ENCODE data around the gene PHLDB1. TPM values are rescaled to one million over a fixed set of nuclear protein-coding genes. Genes with fewer than 3 reads are reported as not detected.
A peak's percentile ranks its signal among the peaks of the same experiment; 100 is the strongest.
"Not testable (repeated sequence)": the region's sequence is repeated elsewhere in the genome, so short reads cannot be mapped to it uniquely, and the experiment has no call there.

The PHLDB1 gene
- polyA plus RNA-seq, 1 of the 3 experiments (the other 2 are of a cell fraction), result 89.4 TPM

DNA sequence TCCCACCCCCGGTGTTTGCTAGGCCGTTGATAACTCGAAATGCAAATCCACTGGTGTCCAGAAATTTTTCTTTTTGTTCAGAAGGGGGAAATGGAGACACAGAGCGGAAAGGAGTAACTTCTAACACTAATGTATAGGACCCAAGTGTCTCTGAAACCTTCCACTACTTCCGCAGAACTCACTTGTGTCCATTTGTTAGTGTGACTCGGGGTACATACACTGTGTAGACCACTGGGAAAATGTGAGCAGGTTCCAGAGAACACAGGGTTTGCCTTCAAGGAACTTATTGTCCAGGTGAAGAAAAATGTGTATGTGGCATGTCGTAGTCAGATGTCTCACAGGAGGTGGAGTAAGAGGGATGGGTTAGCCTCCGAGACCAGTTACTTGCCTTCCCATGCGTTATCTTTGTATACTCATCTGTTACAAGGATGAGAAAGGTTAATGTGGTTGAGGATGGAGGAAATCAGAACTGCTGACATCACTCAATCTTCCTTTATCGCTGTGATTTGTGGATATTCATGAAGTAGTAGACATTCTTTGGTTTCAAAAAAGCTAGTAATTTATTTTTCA is 34.3 kb upstream of the PHLDB1 start:
- peak; percentile 22 for DNase-seq

DNA sequence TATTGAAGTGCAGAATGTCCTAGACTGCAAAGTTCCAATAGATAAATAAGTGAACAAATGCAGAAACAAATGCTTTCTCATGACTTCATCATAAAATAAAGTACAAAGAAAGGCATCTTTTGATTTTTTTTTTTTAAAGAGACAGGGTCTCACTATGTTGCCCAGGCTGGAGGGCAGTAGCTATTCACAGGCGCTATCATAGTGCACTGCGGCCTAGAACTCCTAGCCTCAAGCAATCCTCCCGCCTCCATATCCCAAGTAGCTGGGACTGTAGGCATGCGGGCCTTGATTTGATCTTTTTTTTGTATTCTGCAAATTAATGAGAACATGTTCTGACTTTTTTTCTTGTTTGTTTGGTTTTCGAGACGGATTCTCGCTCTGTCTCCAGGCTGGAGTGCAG is 32.8 kb upstream of the PHLDB1 start:
- no peaks in the 10 kb centered on the region for H3F3A ChIP-seq (replicated peaks; ENCODE audit: insufficient read depth)
- no peaks in the 10 kb centered on the region for H3K27me3 ChIP-seq (ENCODE audit: insufficient read depth)
- H3K4me2 ChIP-seq, result peak overlapping the region; percentile 77
- peaks cover 66% of the 10 kb centered on the region for H4K20me1 ChIP-seq (ENCODE audit: insufficient read depth)
- ChIA-PET POLR2A (no interaction called here), CTCF (interaction anchor here (1.0 kb wide), 1 partner anchor 21 kb away, joined by 3 read pairs; no protein-coding TSS in a partner anchor)
- H2AFZ ChIP-seq (ENCODE audit: low read depth), result no peak overlapping the region
- peaks cover 0 to 14% of the 10 kb centered on the region in 2 experiments for H3K36me3 ChIP-seq (replicated peaks in 1 of 2; ENCODE audit: control insufficient read depth in 1 of 2, insufficient read depth in 2 of 2, low read length in 1 of 2)
- no peaks in the 10 kb centered on the region for H3K9me3 ChIP-seq
- peaks cover 6 to 12% of the 10 kb centered on the region in 2 experiments; a peak in 3 of 4 replicates for H3K4me1 ChIP-seq (ENCODE audit: control insufficient read depth in 1 of 2, insufficient read depth in 2 of 2, low read depth in 1 of 2, low read length in 1 of 2)
- H3K9me2 ChIP-seq, result no peaks in the 10 kb centered on the region
- TF ChIP-seq JUND (IDR thresholded peaks at IDR 0.05) (no peak), NFIC (IDR thresholded peaks at IDR 0.05; ENCODE audit: borderline replicate concordance) (no peak), FOSL2 (IDR thresholded peaks at IDR 0.05; ENCODE audit: borderline replicate concordance, low read depth) (no peak)
- peaks cover 80% of the 10 kb centered on the region for H3K79me2 ChIP-seq (ENCODE audit: insufficient read depth)
- WGBS (ENCODE audit: low lambda C conversion rate), result 93% methylated on average over 7 of the region's 7 CpGs
- no peak overlapping the region for H3K27ac ChIP-seq (ENCODE audit: low read depth in 2 of 2, low read length in 1 of 2)
- H3K4me3 ChIP-seq (ENCODE audit: low read depth in 2 of 2, low read length in 1 of 2), result peak overlapping the region in 1 of 2 experiments; percentile 85; a peak in 1 of 4 replicates
- no peak for DNase-seq
- peak overlapping the region; percentile 100; the same call in 1 of the 2 replicates for H3K9ac ChIP-seq

More for the DNA sequence above, 34.3 kb upstream of the PHLDB1 start:
- Histone ChIP-seq H4K20me1 (ENCODE audit: insufficient read depth) (peaks cover 51% of the 10 kb centered on the region), H2AFZ (ENCODE audit: low read depth) (peak overlapping the region; percentile 58; the same call in 1 of the 2 replicates), H3F3A (replicated peaks; ENCODE audit: insufficient read depth) (peaks cover under 1% of the 10 kb centered on the region), H3K4me1 (ENCODE audit: control insufficient read depth in 1 of 2, insufficient read depth in 2 of 2, low read depth in 1 of 2, low read length in 1 of 2) (peaks cover 6 to 12% of the 10 kb centered on the region in 2 experiments; a peak in 3 of 4 replicates), H3K79me2 (ENCODE audit: insufficient read depth) (peaks cover 64% of the 10 kb centered on the region), H3K9ac (peak overlapping the region; percentile 100), H3K27ac (ENCODE audit: low read depth in 2 of 2, low read length in 1 of 2) (peak overlapping the region; percentile 93 to 97), H3K27me3 (ENCODE audit: insufficient read depth) (no peaks in the 10 kb centered on the region), H3K9me3 (no peaks in the 10 kb centered on the region), H3K9me2 (no peaks in the 10 kb centered on the region), H3K4me3 (ENCODE audit: low read depth in 2 of 2, low read length in 1 of 2) (peak overlapping the region; percentile 85 to 92), H3K36me3 (replicated peaks in 1 of 2; ENCODE audit: control insufficient read depth in 1 of 2, insufficient read depth in 2 of 2, low read length in 1 of 2) (peaks cover 0 to 14% of the 10 kb centered on the region in 2 experiments), H3K4me2 (peak overlapping the region; percentile 77)
- CTCF ChIA-PET, result interaction anchor here (1.5 to 1.7 kb wide), 2 partner anchors 43 to 87 kb away, joined by 3 to 6 read pairs; no protein-coding TSS in a partner anchor
- WGBS (ENCODE audit: low lambda C conversion rate), result 7% methylated on average over 10 of the region's 10 CpGs
- POLR2A ChIA-PET, result interaction anchor here (0.8 kb wide), 1 partner anchor 32 kb away, joined by 3 read pairs; no protein-coding TSS in a partner anchor
- TF ChIP-seq NFIC (IDR thresholded peaks at IDR 0.05; ENCODE audit: borderline replicate concordance) (no peak), TCF12 (IDR thresholded peaks at IDR 0.05) (no peak), SIN3A (IDR thresholded peaks at IDR 0.05; ENCODE audit: borderline replicate concordance, low read depth, low read length) (no peak), MXI1 (IDR thresholded peaks at IDR 0.05; ENCODE audit: low read depth, low read length) (no peak; the same call in 1 of the 2 replicates), RCOR1 (IDR thresholded peaks at IDR 0.05; ENCODE audit: low read length) (no peak), TAF1 (IDR thresholded peaks at IDR 0.05; ENCODE audit: borderline replicate concordance, low read depth, low read length) (no peak), MEF2A (IDR thresholded peaks at IDR 0.05; ENCODE audit: borderline replicate concordance, low read depth) (no peak), FOSL2 (IDR thresholded peaks at IDR 0.05; ENCODE audit: borderline replicate concordance, low read depth) (no peak), RAD21 (IDR thresholded peaks at IDR 0.05; ENCODE audit: low read length) (no peak)
- TF ChIP-seq, protein P1, sequence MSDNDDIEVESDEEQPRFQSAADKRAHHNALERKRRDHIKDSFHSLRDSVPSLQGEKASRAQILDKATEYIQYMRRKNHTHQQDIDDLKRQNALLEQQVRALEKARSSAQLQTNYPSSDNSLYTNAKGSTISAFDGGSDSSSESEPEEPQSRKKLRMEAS (IDR thresholded peaks at IDR 0.05; ENCODE audit: low read depth), result no peak; the same call in 1 of the 2 replicates
- TF ChIP-seq, protein P2, sequence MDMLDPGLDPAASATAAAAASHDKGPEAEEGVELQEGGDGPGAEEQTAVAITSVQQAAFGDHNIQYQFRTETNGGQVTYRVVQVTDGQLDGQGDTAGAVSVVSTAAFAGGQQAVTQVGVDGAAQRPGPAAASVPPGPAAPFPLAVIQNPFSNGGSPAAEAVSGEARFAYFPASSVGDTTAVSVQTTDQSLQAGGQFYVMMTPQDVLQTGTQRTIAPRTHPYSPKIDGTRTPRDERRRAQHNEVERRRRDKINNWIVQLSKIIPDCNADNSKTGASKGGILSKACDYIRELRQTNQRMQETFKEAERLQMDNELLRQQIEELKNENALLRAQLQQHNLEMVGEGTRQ (IDR thresholded peaks at IDR 0.05; ENCODE audit: borderline replicate concordance, low read depth, low read length), result no peak
- TF ChIP-seq, protein P3, sequence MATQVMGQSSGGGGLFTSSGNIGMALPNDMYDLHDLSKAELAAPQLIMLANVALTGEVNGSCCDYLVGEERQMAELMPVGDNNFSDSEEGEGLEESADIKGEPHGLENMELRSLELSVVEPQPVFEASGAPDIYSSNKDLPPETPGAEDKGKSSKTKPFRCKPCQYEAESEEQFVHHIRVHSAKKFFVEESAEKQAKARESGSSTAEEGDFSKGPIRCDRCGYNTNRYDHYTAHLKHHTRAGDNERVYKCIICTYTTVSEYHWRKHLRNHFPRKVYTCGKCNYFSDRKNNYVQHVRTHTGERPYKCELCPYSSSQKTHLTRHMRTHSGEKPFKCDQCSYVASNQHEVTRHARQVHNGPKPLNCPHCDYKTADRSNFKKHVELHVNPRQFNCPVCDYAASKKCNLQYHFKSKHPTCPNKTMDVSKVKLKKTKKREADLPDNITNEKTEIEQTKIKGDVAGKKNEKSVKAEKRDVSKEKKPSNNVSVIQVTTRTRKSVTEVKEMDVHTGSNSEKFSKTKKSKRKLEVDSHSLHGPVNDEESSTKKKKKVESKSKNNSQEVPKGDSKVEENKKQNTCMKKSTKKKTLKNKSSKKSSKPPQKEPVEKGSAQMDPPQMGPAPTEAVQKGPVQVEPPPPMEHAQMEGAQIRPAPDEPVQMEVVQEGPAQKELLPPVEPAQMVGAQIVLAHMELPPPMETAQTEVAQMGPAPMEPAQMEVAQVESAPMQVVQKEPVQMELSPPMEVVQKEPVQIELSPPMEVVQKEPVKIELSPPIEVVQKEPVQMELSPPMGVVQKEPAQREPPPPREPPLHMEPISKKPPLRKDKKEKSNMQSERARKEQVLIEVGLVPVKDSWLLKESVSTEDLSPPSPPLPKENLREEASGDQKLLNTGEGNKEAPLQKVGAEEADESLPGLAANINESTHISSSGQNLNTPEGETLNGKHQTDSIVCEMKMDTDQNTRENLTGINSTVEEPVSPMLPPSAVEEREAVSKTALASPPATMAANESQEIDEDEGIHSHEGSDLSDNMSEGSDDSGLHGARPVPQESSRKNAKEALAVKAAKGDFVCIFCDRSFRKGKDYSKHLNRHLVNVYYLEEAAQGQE (IDR thresholded peaks at IDR 0.05; ENCODE audit: low read depth, low read length), result no peak

DNA sequence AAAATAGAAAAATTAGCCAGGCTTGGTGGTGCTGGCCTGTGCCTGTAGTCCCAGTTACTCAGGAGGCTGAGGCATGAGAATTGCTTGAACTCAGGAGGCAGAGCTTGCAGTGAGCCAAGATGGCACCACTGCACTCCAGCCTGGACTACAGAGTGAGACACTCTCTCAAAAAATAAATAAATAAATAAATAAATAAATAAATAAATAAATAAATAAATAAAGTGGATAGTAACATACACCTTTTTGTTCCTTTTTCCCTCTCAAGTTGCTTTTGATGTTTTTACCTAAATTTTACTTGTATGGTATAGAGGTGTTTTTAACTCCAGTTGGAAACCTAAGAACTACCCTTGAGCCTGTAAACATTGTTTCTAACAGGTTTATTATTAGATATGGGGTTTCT is 29.4 kb upstream of the PHLDB1 start:
- H3K27me3 ChIP-seq (ENCODE audit: insufficient read depth); H2AFZ ChIP-seq (ENCODE audit: low read depth); POLR2A ChIA-PET; H3K9me2 ChIP-seq; DNase-seq; H3K27ac ChIP-seq (ENCODE audit: low read depth in 2 of 2, low read length in 1 of 2); H3K4me3 ChIP-seq (ENCODE audit: low read depth in 2 of 2, low read length in 1 of 2); H3F3A ChIP-seq (replicated peaks; ENCODE audit: insufficient read depth); H3K4me2 ChIP-seq; H3K9ac ChIP-seq; H3K9me3 ChIP-seq: not testable (repeated sequence)
- peaks cover 9 to 41% of the 10 kb centered on the region in 2 experiments for H3K36me3 ChIP-seq (replicated peaks in 1 of 2; ENCODE audit: control insufficient read depth in 1 of 2, insufficient read depth in 2 of 2, low read length in 1 of 2)
- peaks cover 6 to 12% of the 10 kb centered on the region in 2 experiments; a peak in 3 of 4 replicates for H3K4me1 ChIP-seq (ENCODE audit: control insufficient read depth in 1 of 2, insufficient read depth in 2 of 2, low read depth in 1 of 2, low read length in 1 of 2)
- peaks cover 100% of the 10 kb centered on the region for H3K79me2 ChIP-seq (ENCODE audit: insufficient read depth)
- CTCF ChIA-PET, result interaction anchor here (1.3 kb wide), 1 partner anchor 17 kb away, joined by 5 read pairs; no protein-coding TSS in a partner anchor
- peaks cover 99% of the 10 kb centered on the region for H4K20me1 ChIP-seq (ENCODE audit: insufficient read depth)

Data from SK-N-SH (cell line).